Measurements from ENCODE around the gene ARID5B. TPM values are rescaled to one million over a fixed set of nuclear protein-coding genes. Genes with fewer than 3 reads are reported as not detected.
A peak's percentile ranks its signal among the peaks of the same experiment; 100 is the strongest.

ARID5B gene
- total and polyA plus RNA-seq, 2 experiments from 2014 or later: 1.3 to 1.6 TPM

- Mint-ChIP-seq H3K36me3 (ENCODE audit: low read depth) (peaks cover 3% of the 10 kb centered on the region; the same call in 1 of the 3 replicates), H3K4me1 (no peaks in the 10 kb centered on the region), H3K27me3 (ENCODE audit: insufficient read depth, low read depth, poor library complexity) (no peaks in the 10 kb centered on the region), H3K4me3 (no peak overlapping the region), H3K9me3 (peaks cover 9% of the 10 kb centered on the region; the same call in 2 of the 3 replicates), H3K27ac (no peak overlapping the region)
- H3K4me2 ChIP-seq: no peak overlapping the region
- H3K4me1 ChIP-seq (ENCODE audit: insufficient read depth): no peaks in the 10 kb centered on the region
- H3K79me2 ChIP-seq (replicated peaks; ENCODE audit: insufficient read depth): no peaks in the 10 kb centered on the region
- no peaks in the 10 kb centered on the region for H3K36me3 ChIP-seq (ENCODE audit: insufficient read depth)
- TF ChIP-seq ZNF114 (CRISPR knock-in tag; IDR thresholded peaks at IDR 0.05): no peak
- no peak overlapping the region for H3K27ac ChIP-seq (ENCODE audit: low read depth)
- H3K4me3 ChIP-seq: no peak overlapping the region
- H2AFZ ChIP-seq: peak overlapping the region; percentile 47; the same call in 1 of the 2 replicates
- no peaks in the 10 kb centered on the region for H3K27me3 ChIP-seq (ENCODE audit: insufficient read depth)
- no peaks in the 10 kb centered on the region for H3K9me2 ChIP-seq (ENCODE audit: insufficient read depth)
- ATAC-seq: no peak
- H3F3A ChIP-seq (replicated peaks; ENCODE audit: low read depth): no peaks in the 10 kb centered on the region
- H4K20me1 ChIP-seq (replicated peaks; ENCODE audit: insufficient read depth): no peaks in the 10 kb centered on the region
- DNase-seq (ENCODE audit: low spot score): no peak
Measured at GRCh38 chr10:62131724-62132123, 230.2 kb downstream of the ARID5B start.

- H3K4me2 ChIP-seq: no peak overlapping the region
- no peaks in the 10 kb centered on the region for H3K4me1 ChIP-seq (ENCODE audit: insufficient read depth)
- no peak overlapping the region for H3K4me3 ChIP-seq
- no peak overlapping the region for H2AFZ ChIP-seq
- no peaks in the 10 kb centered on the region for H3K4me1 Mint-ChIP-seq
- peaks cover 17% of the 10 kb centered on the region; the same call in 2 of the 3 replicates for H3K9me3 Mint-ChIP-seq
- no peaks in the 10 kb centered on the region for H3F3A ChIP-seq (replicated peaks; ENCODE audit: low read depth)
- DNase-seq (ENCODE audit: low spot score) (no peak), ATAC-seq (no peak)
- no peaks in the 10 kb centered on the region for H3K9me2 ChIP-seq (ENCODE audit: insufficient read depth)
- H3K36me3 ChIP-seq (ENCODE audit: insufficient read depth): no peaks in the 10 kb centered on the region
- no peaks in the 10 kb centered on the region for H4K20me1 ChIP-seq (replicated peaks; ENCODE audit: insufficient read depth)
- no peaks in the 10 kb centered on the region for H3K79me2 ChIP-seq (replicated peaks; ENCODE audit: insufficient read depth)
- H3K27ac ChIP-seq (ENCODE audit: low read depth): no peak overlapping the region
- H3K27me3 ChIP-seq (ENCODE audit: insufficient read depth): no peaks in the 10 kb centered on the region
- H3K36me3 Mint-ChIP-seq (ENCODE audit: low read depth): peaks cover 8% of the 10 kb centered on the region; the same call in 2 of the 3 replicates
- H3K4me3 Mint-ChIP-seq: no peak overlapping the region
- no peak overlapping the region for H3K27ac Mint-ChIP-seq
- H3K27me3 Mint-ChIP-seq (ENCODE audit: insufficient read depth, low read depth, poor library complexity): no peaks in the 10 kb centered on the region
- TF ChIP-seq ZNF331 (CRISPR knock-in tag; IDR thresholded peaks at IDR 0.05; ENCODE audit: low read depth) (no peak), CREB1 (CRISPR knock-in tag; IDR thresholded peaks at IDR 0.05; ENCODE audit: low read depth) (no peak), EZH2phosphoT487 (IDR thresholded peaks at IDR 0.05; ENCODE audit: unreplicated experiment) (no peak), CTCF (conservative IDR thresholded peaks at IDR 0.05; ENCODE audit: low read depth in 2 of 2) (no peak), EZH2 (IDR thresholded peaks at IDR 0.05; ENCODE audit: low read depth, unreplicated experiment) (no peak), POLR2AphosphoS5 (IDR thresholded peaks at IDR 0.05; ENCODE audit: low read depth) (no peak), ZNF114 (CRISPR knock-in tag; IDR thresholded peaks at IDR 0.05) (no peak)
- TF ChIP-seq, protein P1, sequence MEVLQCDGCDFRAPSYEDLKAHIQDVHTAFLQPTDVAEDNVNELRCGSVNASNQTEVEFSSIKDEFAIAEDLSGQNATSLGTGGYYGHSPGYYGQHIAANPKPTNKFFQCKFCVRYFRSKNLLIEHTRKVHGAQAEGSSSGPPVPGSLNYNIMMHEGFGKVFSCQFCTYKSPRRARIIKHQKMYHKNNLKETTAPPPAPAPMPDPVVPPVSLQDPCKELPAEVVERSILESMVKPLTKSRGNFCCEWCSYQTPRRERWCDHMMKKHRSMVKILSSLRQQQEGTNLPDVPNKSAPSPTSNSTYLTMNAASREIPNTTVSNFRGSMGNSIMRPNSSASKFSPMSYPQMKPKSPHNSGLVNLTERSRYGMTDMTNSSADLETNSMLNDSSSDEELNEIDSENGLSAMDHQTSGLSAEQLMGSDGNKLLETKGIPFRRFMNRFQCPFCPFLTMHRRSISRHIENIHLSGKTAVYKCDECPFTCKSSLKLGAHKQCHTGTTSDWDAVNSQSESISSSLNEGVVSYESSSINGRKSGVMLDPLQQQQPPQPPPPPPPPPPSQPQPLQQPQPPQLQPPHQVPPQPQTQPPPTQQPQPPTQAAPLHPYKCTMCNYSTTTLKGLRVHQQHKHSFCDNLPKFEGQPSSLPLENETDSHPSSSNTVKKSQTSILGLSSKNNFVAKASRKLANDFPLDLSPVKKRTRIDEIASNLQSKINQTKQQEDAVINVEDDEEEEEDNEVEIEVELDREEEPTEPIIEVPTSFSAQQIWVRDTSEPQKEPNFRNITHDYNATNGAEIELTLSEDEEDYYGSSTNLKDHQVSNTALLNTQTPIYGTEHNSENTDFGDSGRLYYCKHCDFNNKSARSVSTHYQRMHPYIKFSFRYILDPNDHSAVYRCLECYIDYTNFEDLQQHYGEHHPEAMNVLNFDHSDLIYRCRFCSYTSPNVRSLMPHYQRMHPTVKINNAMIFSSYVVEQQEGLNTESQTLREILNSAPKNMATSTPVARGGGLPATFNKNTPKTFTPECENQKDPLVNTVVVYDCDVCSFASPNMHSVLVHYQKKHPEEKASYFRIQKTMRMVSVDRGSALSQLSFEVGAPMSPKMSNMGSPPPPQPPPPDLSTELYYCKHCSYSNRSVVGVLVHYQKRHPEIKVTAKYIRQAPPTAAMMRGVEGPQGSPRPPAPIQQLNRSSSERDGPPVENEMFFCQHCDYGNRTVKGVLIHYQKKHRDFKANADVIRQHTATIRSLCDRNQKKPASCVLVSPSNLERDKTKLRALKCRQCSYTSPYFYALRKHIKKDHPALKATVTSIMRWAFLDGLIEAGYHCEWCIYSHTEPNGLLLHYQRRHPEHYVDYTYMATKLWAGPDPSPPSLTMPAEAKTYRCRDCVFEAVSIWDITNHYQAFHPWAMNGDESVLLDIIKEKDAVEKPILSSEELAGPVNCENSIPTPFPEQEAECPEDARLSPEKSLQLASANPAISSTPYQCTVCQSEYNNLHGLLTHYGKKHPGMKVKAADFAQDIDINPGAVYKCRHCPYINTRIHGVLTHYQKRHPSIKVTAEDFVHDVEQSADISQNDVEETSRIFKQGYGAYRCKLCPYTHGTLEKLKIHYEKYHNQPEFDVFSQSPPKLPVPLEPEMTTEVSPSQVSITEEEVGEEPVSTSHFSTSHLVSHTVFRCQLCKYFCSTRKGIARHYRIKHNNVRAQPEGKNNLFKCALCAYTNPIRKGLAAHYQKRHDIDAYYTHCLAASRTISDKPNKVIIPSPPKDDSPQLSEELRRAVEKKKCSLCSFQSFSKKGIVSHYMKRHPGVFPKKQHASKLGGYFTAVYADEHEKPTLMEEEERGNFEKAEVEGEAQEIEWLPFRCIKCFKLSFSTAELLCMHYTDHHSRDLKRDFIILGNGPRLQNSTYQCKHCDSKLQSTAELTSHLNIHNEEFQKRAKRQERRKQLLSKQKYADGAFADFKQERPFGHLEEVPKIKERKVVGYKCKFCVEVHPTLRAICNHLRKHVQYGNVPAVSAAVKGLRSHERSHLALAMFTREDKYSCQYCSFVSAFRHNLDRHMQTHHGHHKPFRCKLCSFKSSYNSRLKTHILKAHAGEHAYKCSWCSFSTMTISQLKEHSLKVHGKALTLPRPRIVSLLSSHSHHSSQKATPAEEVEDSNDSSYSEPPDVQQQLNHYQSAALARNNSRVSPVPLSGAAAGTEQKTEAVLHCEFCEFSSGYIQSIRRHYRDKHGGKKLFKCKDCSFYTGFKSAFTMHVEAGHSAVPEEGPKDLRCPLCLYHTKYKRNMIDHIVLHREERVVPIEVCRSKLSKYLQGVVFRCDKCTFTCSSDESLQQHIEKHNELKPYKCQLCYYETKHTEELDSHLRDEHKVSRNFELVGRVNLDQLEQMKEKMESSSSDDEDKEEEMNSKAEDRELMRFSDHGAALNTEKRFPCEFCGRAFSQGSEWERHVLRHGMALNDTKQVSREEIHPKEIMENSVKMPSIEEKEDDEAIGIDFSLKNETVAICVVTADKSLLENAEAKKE (CRISPR knock-in tag; IDR thresholded peaks at IDR 0.05): no peak
- TF ChIP-seq, protein P2, sequence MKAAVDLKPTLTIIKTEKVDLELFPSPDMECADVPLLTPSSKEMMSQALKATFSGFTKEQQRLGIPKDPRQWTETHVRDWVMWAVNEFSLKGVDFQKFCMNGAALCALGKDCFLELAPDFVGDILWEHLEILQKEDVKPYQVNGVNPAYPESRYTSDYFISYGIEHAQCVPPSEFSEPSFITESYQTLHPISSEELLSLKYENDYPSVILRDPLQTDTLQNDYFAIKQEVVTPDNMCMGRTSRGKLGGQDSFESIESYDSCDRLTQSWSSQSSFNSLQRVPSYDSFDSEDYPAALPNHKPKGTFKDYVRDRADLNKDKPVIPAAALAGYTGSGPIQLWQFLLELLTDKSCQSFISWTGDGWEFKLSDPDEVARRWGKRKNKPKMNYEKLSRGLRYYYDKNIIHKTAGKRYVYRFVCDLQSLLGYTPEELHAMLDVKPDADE (IDR thresholded peaks at IDR 0.05): no peak
Measured at GRCh38 chr10:62133618-62134017, 232.1 kb downstream of the ARID5B start.

All from GM23338 (cell line).